ENCODE data around the gene LACTB.

The LACTB gene

GRCh38 chr15:63155486-63155885, 33.8 kb downstream of the LACTB start:
- Histone ChIP-seq H3K9ac (ENCODE audit: low read length) (no peak overlapping the region), H3K27ac (ENCODE audit: low read depth, low read length) (no peak overlapping the region), H3K9me2 (replicated peaks; ENCODE audit: insufficient read depth, low read length) (no peaks in the 10 kb centered on the region), H3F3A (ENCODE audit: insufficient read depth) (peaks cover 3% of the 10 kb centered on the region; the same call in 1 of the 2 replicates), H3K4me2 (ENCODE audit: low read depth, low read length, poor library complexity, severe bottlenecking) (peak overlapping the region; percentile 71), H3K27me3 (ENCODE audit: low read length) (no peaks in the 10 kb centered on the region), H3K36me3 (ENCODE audit: low read length) (0 out of 2 replicates have a peak, but pooled peaks cover 3% of the 10 kb centered on the region), H3K79me2 (ENCODE audit: insufficient read depth, low read length) (0 out of 2 replicates have a peak, but pooled peaks cover 7% of the 10 kb centered on the region), H3K9me3 (ENCODE audit: insufficient read depth, low read length) (no peaks in the 10 kb centered on the region), H3K4me3 (ENCODE audit: insufficient read depth, low read length, poor library complexity, severe bottlenecking) (no peak overlapping the region), H2AFZ (ENCODE audit: low read depth, low read length, severe bottlenecking) (no peak overlapping the region), H4K20me1 (ENCODE audit: low read depth, low read length) (no peaks in the 10 kb centered on the region)
- TF ChIP-seq CTCF (IDR thresholded peaks at IDR 0.05; ENCODE audit: insufficient read depth, low read length, poor library complexity, severe bottlenecking) = no peak
- no peak for TF ChIP-seq EZH2phosphoT487 (conservative IDR thresholded peaks at IDR 0.05; ENCODE audit: low read length)

- no peaks in the 10 kb centered on the region for H3K27me3 ChIP-seq (ENCODE audit: low read length)
- H3K9ac ChIP-seq (ENCODE audit: low read length) = peak overlapping the region; percentile 74
- H3K4me3 ChIP-seq (ENCODE audit: insufficient read depth, low read length, poor library complexity, severe bottlenecking) = peak overlapping the region; percentile 79
- H2AFZ ChIP-seq (ENCODE audit: low read depth, low read length, severe bottlenecking) = peak overlapping the region; percentile 95
- H3K36me3 ChIP-seq (ENCODE audit: low read length) = 0 out of 2 replicates have a peak, but pooled peaks cover 3% of the 10 kb centered on the region
- no peaks in the 10 kb centered on the region for H3K9me2 ChIP-seq (replicated peaks; ENCODE audit: insufficient read depth, low read length)
- no peak for TF ChIP-seq CTCF (IDR thresholded peaks at IDR 0.05; ENCODE audit: insufficient read depth, low read length, poor library complexity, severe bottlenecking)
- TF ChIP-seq EZH2phosphoT487 (conservative IDR thresholded peaks at IDR 0.05; ENCODE audit: low read length) = no peak
- peaks cover 3% of the 10 kb centered on the region; the same call in 1 of the 2 replicates for H3F3A ChIP-seq (ENCODE audit: insufficient read depth)
- H3K9me3 ChIP-seq (ENCODE audit: insufficient read depth, low read length) = no peaks in the 10 kb centered on the region
- 0 out of 2 replicates have a peak, but pooled peaks cover 7% of the 10 kb centered on the region for H3K79me2 ChIP-seq (ENCODE audit: insufficient read depth, low read length)
- H3K4me2 ChIP-seq (ENCODE audit: low read depth, low read length, poor library complexity, severe bottlenecking) = peak overlapping the region; percentile 71
- peak overlapping the region; percentile 75; the same call in 1 of the 2 replicates for H3K27ac ChIP-seq (ENCODE audit: low read depth, low read length)
- no peaks in the 10 kb centered on the region for H4K20me1 ChIP-seq (ENCODE audit: low read depth, low read length)
Measured at GRCh38 chr15:63156086-63156710, 34.5 kb downstream of the LACTB start.

- TF ChIP-seq CTCF (IDR thresholded peaks at IDR 0.05; ENCODE audit: insufficient read depth, low read length, poor library complexity, severe bottlenecking) = no peak
- no peak for TF ChIP-seq EZH2phosphoT487 (conservative IDR thresholded peaks at IDR 0.05; ENCODE audit: low read length)
- peak overlapping the region; percentile 95 for H2AFZ ChIP-seq (ENCODE audit: low read depth, low read length, severe bottlenecking)
- peak overlapping the region; percentile 75 for H3K27ac ChIP-seq (ENCODE audit: low read depth, low read length)
- no peaks in the 10 kb centered on the region for H3K27me3 ChIP-seq (ENCODE audit: low read length)
- peak overlapping the region; percentile 79 for H3K4me3 ChIP-seq (ENCODE audit: insufficient read depth, low read length, poor library complexity, severe bottlenecking)
- no peaks in the 10 kb centered on the region for H3K9me3 ChIP-seq (ENCODE audit: insufficient read depth, low read length)
- H3K9ac ChIP-seq (ENCODE audit: low read length) = peak overlapping the region; percentile 74
- no peaks in the 10 kb centered on the region for H3K9me2 ChIP-seq (replicated peaks; ENCODE audit: insufficient read depth, low read length)
- peak overlapping the region; percentile 71 for H3K4me2 ChIP-seq (ENCODE audit: low read depth, low read length, poor library complexity, severe bottlenecking)
- 0 out of 2 replicates have a peak, but pooled peaks cover 7% of the 10 kb centered on the region for H3K79me2 ChIP-seq (ENCODE audit: insufficient read depth, low read length)
- H4K20me1 ChIP-seq (ENCODE audit: low read depth, low read length) = no peaks in the 10 kb centered on the region
- 0 out of 2 replicates have a peak, but pooled peaks cover 3% of the 10 kb centered on the region for H3K36me3 ChIP-seq (ENCODE audit: low read length)
- peaks cover 3% of the 10 kb centered on the region; the same call in 1 of the 2 replicates for H3F3A ChIP-seq (ENCODE audit: insufficient read depth)
Measured at GRCh38 chr15:63156755-63157117, 35.1 kb downstream of the LACTB start.

Data from SU-DHL-6 (cell line).